Testis (tissue), 3 donors: ENCODE data around the gene RFPL2. TPM values are rescaled to one million over a fixed set of nuclear protein-coding genes. Genes with fewer than 3 reads are reported as not detected.

Source experiments
- DNase-seq: peaks from one replicate; pipeline ENCODE4 v3.0.0-alpha.2; 2019
- H3K27ac ChIP-seq, 2 donors: fragments of 200-600 bp; sonication (generic); one replicate each; pipeline ENCODE4 v1.5.1; 2019
- H3K27me3 ChIP-seq: fragments of 200-600 bp; sonication (generic); one replicate; pipeline ENCODE4 v1.5.1; 2019
- H3K36me3 ChIP-seq: fragments of 200-600 bp; sonication (generic); one replicate; pipeline ENCODE4 v1.5.1; 2017; ENCODE audit warnings: low read depth; ENCODE audit errors: missing control alignments
- H3K4me1 ChIP-seq: fragments of 200-600 bp; sonication (generic); one replicate; pipeline ENCODE4 v1.5.1; 2019
- H3K4me3 ChIP-seq, 2 donors: fragments of 200-600 bp; sonication (generic); one replicate each; pipeline ENCODE4 v1.5.1; 2017 to 2019
- H3K9me3 ChIP-seq: fragments of 200-600 bp; sonication (generic); one replicate; pipeline ENCODE4 v1.5.1; 2017
- CTCF ChIP-seq, 3 experiments: fragments of 450-650 bp in 2 of 3; fragments of 200-600 bp in 1 of 3; sonication (generic) in 1 of 3; IDR thresholded peaks; one replicate each; pipeline ENCODE4 v1.5.1; 2016 to 2019; ENCODE audit warnings: antibody characterized with exemption in 3 of 3, mild to moderate bottlenecking in 2 of 3, moderate library complexity in 1 of 3
- POLR2A ChIP-seq: fragments of 450-650 bp; IDR thresholded peaks from one replicate; pipeline ENCODE4 v1.6.1; 2017; ENCODE audit warnings: antibody characterized with exemption, mild to moderate bottlenecking, moderate library complexity
- WGBS, 2 donors: methylation state at CpG; one replicate each; pipeline ENCODE4 v1.1.5; 2018; 5-methylcytosine and 5-hydroxymethylcytosine counted together
- intact Hi-C: fragments of 100-400 bp; cut with DNase I; formaldehyde crosslinking; loops from one replicate; pipeline ENCODE4 v1.15.1; 2023; ENCODE audit warnings: low total_unique reads
- polyA plus RNA-seq: library from polyadenylated mRNA; stranded (reverse); fragments of 350-450 nt; fragmentation: Illumina TruSeq; extraction: RNeasy Lipid Tissue Mini Kit (QIAGEN cat#74804); gene quantifications from one replicate; pipeline ENCODE4 v1.2.3, GENCODE V29; 2014; ENCODE audit warnings: low read depth, low replicate concordance; ENCODE audit not compliant: insufficient read depth
- total RNA-seq, 2 donors: library from RNA; depleted of rRNA; stranded (reverse); fragments of >200 nt; gene quantifications; one replicate each; pipeline ENCODE4 v1.2.3, GENCODE V29; 2016

Gene RFPL2
- total and polyA plus RNA-seq, 3 donors from 2014 or later: 0.34 TPM; not detected in 2

GRCh38 chr22:32233091-32233490 lies 28.2 kb upstream of the RFPL2 start:
- H3K4me1 ChIP-seq: no peaks in the 10 kb centered on the region
- no peak overlapping the region for H3K4me3 ChIP-seq
- no peaks in the 10 kb centered on the region for H3K9me3 ChIP-seq
- WGBS, 2 donors: 92 to 93% methylated on average over 5 of the region's 5 CpGs
- no peak overlapping the region for H3K27ac ChIP-seq
- no peaks in the 10 kb centered on the region for H3K27me3 ChIP-seq
- intact Hi-C loops: no loop called here
- TF ChIP-seq CTCF (IDR thresholded peaks at IDR 0.05) (no peak), POLR2A (no peak)
- no peak for DNase-seq
- H3K36me3 ChIP-seq: no peaks in the 10 kb centered on the region

GRCh38 chr22:32232191-32232830 lies 27.4 kb upstream of the RFPL2 start:
- 61 to 63% methylated on average over 5 of the region's 5 CpGs for WGBS, 2 donors
- no peaks in the 10 kb centered on the region for H3K27me3 ChIP-seq
- no peaks in the 10 kb centered on the region for H3K4me1 ChIP-seq
- no peaks in the 10 kb centered on the region for H3K9me3 ChIP-seq
- DNase-seq: no peak
- intact Hi-C loops: no loop called here
- H3K4me3 ChIP-seq: no peak overlapping the region
- TF ChIP-seq CTCF (IDR thresholded peaks at IDR 0.05) (no peak), POLR2A (no peak)
- H3K27ac ChIP-seq: no peak overlapping the region
- H3K36me3 ChIP-seq: no peaks in the 10 kb centered on the region

GRCh38 chr22:32226326-32227104 lies 21.6 kb upstream of the RFPL2 start:
- intact Hi-C loops: no loop called here
- no peaks in the 10 kb centered on the region for H3K36me3 ChIP-seq
- H3K27ac ChIP-seq: no peak overlapping the region
- WGBS, 2 donors: 42 to 44% methylated on average over 7 of the region's 7 CpGs
- no peaks in the 10 kb centered on the region for H3K27me3 ChIP-seq
- H3K4me3 ChIP-seq: no peak overlapping the region
- DNase-seq: no peak
- TF ChIP-seq POLR2A: no peak
- TF ChIP-seq CTCF (IDR thresholded peaks at IDR 0.05): no peak
- no peaks in the 10 kb centered on the region for H3K9me3 ChIP-seq
- no peaks in the 10 kb centered on the region for H3K4me1 ChIP-seq

GRCh38 chr22:32222991-32223390 lies 18.1 kb upstream of the RFPL2 start:
- TF ChIP-seq POLR2A (no peak), CTCF (IDR thresholded peaks at IDR 0.05) (no peak)
- Histone ChIP-seq H3K4me3 (no peak overlapping the region), H3K36me3 (no peaks in the 10 kb centered on the region), H3K9me3 (no peaks in the 10 kb centered on the region), H3K27me3 (no peaks in the 10 kb centered on the region), H3K4me1 (no peaks in the 10 kb centered on the region), H3K27ac (no peak overlapping the region)
- 90 to 93% methylated on average over 1 of the region's 1 CpG for WGBS, 2 donors
- DNase-seq: no peak
- intact Hi-C loops: no loop called here

GRCh38 chr22:32219026-32219425 lies 14.2 kb upstream of the RFPL2 start:
- Histone ChIP-seq H3K4me3 (no peak overlapping the region), H3K9me3 (no peaks in the 10 kb centered on the region), H3K4me1 (no peaks in the 10 kb centered on the region), H3K36me3 (no peaks in the 10 kb centered on the region), H3K27ac (no peak overlapping the region), H3K27me3 (no peaks in the 10 kb centered on the region)
- DNase-seq: no peak
- no peak for TF ChIP-seq POLR2A
- no peak for TF ChIP-seq CTCF (IDR thresholded peaks at IDR 0.05)
- 84 to 90% methylated on average over 3 of the region's 3 CpGs for WGBS, 2 donors
- intact Hi-C loops: no loop called here
